HL-60 (cell line): ENCODE data around the gene UBR4.
"Not testable (repeated sequence)": the region's sequence is repeated elsewhere in the genome, so short reads cannot be mapped to it uniquely, and the experiment has no call there.

Source experiments
- DNase-seq, 2 experiments: peaks; one replicate each; pipeline ENCODE4 v3.0.0-alpha.2; 2010 to 2020; ENCODE audit warnings: low read depth in 1 of 2, low spot score in 1 of 2
- H3K27ac ChIP-seq: fragments of 250-450 bp; sonication (Bioruptor Pico); replicated peaks from 2 replicates; pipeline ENCODE4 v1.5.1; 2020; ENCODE audit warnings: mild to moderate bottlenecking, moderate library complexity
- H3K27me3 ChIP-seq: fragments of 250-450 bp; sonication (Bioruptor Pico); 2 replicates; pipeline ENCODE4 v1.5.1; 2021; ENCODE audit warnings: mild to moderate bottlenecking, moderate library complexity; ENCODE audit not compliant: insufficient read depth, poor library complexity, severe bottlenecking
- H3K4me3 ChIP-seq: replicated peaks from 2 replicates; pipeline ENCODE4 v1.5.1; 2011; ENCODE audit warnings: mild to moderate bottlenecking, control low read depth, low read length; ENCODE audit not compliant: insufficient read depth
- CTCF ChIP-seq: IDR thresholded peaks from one replicate; pipeline ENCODE4 v1.5.1; 2011; ENCODE audit warnings: low read length, control low read depth, inconsistent platforms; ENCODE audit not compliant: insufficient read depth
- GABPA ChIP-seq: IDR thresholded peaks from 2 replicates; pipeline ENCODE4 v1.6.1; 2012; ENCODE audit warnings: low read depth
- POLR2AphosphoS5 ChIP-seq: IDR thresholded peaks from 2 replicates; pipeline ENCODE4 v1.6.1; 2012; ENCODE audit warnings: low read depth
- REST ChIP-seq: IDR thresholded peaks from 2 replicates; pipeline ENCODE4 v1.6.1; 2012; ENCODE audit warnings: low read depth; ENCODE audit not compliant: insufficient replicate concordance
- SPI1 ChIP-seq: IDR thresholded peaks from 2 replicates; pipeline ENCODE4 v1.6.1; 2012; ENCODE audit warnings: low read depth, mild to moderate bottlenecking, borderline replicate concordance

Gene UBR4

GRCh38 chr1:19234224-19234623, 24.2 kb upstream of the UBR4 start:
- no peak overlapping the region for H3K27ac ChIP-seq
- no peak for TF ChIP-seq CTCF
- TF ChIP-seq POLR2AphosphoS5, result no peak
- no peak for TF ChIP-seq SPI1
- no peak for TF ChIP-seq REST
- TF ChIP-seq GABPA, result no peak
- H3K4me3 ChIP-seq, result no peak overlapping the region
- DNase-seq, result no peak
- no peaks in the 10 kb centered on the region for H3K27me3 ChIP-seq

GRCh38 chr1:19232524-19232846, 22.4 kb upstream of the UBR4 start:
- no peak for TF ChIP-seq POLR2AphosphoS5
- TF ChIP-seq REST, result no peak
- TF ChIP-seq CTCF, result no peak
- no peak for TF ChIP-seq SPI1
- TF ChIP-seq GABPA, result no peak
- Histone ChIP-seq H3K4me3 (no peak overlapping the region), H3K27me3 (no peaks in the 10 kb centered on the region), H3K27ac (no peak overlapping the region)
- DNase-seq, result no peak

GRCh38 chr1:19231736-19232523, 21.9 kb upstream of the UBR4 start:
- not testable (repeated sequence) for DNase-seq, H3K27me3 ChIP-seq, H3K27ac ChIP-seq

GRCh38 chr1:19229828-19230325, 19.8 kb upstream of the UBR4 start:
- no peak overlapping the region for H3K4me3 ChIP-seq
- H3K27ac ChIP-seq, result no peak overlapping the region
- TF ChIP-seq SPI1 (no peak), CTCF (no peak), GABPA (no peak), REST (no peak), POLR2AphosphoS5 (no peak)
- no peaks in the 10 kb centered on the region for H3K27me3 ChIP-seq
- DNase-seq, result no peak

More at GRCh38 chr1:19231736-19232523, 21.9 kb upstream of the UBR4 start:
- H3K4me3 ChIP-seq, result not testable (repeated sequence)
